Kidney glomerular epithelial cell (primary cell): Measurements from ENCODE around the gene PLEKHM3.

ENCODE experiments used
- DNase-seq: peaks from one replicate; lab custom pipeline; 2025; lab: John Stamatoyannopoulos, UW

Gene PLEKHM3

GRCh38 chr2:207854484-207855440 is 170.6 kb downstream of the PLEKHM3 start:
- DNase-seq: peak; percentile 87

DNA sequence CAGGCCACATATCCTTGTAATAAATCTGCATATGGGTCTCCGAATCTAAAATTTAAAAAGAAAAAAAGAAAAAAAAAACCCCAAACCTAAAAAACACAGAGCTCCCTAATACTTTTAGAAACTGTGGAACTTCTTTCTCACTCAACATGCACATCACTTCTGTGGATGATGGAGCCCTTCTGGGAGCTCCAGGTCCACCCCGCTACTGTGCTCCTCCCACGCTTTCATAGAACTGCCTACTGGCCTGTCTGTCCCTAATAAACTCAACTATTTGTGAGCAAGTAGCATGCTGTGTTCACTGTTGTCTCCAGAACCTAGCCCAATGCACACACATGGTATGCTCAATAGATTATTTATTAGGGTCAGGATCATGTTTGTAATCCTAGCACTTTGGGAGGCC is 172.5 kb downstream of the PLEKHM3 start:
- no peak for DNase-seq

DNA sequence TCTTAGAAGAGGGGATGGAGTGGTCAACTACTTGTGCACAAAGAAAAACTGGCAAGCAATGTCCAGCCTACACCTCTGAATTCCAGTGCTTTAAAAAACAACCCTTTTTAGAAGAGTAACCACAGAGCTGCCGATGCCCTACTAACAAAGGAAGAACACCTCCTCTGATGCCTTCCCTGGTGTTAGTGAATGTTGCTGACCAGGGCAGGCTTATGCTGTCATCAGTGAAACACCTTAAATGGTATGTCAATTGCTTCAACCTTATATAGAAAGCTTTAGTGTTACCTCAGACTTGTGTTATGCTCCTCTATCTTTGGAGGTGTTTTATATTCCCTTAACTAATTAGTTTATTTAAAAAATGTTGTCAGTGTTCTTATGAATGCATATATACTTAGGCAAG is 175.9 kb downstream of the PLEKHM3 start:
- DNase-seq: peak; percentile 13

GRCh38 chr2:207848545-207848928 is 176.8 kb downstream of the PLEKHM3 start:
- DNase-seq: no peak

DNA sequence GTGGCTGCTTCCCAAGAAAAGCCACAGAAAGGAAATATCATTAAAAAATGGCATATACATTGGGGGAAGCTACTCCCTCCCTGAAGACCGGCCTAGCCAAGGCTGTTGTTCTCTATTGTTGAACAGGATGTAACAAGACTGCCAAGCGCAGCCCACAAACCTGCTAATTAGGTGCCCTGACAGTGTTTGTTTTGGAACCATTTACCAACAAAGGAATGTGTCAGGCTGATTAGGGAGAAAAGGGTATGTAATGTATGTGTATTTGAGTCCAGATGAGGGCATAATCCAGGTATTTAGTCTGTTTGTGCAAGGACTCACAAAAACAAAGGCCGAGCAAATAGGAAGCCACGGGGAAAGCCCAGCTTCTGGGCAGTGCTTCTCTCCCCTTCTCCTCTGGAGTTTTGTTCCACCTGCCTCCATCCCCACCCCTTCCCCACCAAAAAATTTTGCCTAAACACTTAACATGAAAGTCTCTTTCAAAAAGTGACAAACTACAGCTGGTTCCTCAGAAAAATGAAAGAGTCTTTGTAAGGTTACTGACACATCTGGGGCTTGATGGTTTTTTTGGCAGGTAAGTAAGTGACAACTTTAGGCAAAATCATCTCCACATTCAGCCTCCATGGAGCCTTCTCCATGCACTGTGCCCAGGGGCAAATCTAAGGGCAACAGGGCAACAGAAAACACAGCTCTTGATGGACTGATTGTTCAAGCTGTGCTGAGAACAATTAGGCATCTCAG is 177.4 kb downstream of the PLEKHM3 start:
- peak; percentile 90 for DNase-seq

DNA sequence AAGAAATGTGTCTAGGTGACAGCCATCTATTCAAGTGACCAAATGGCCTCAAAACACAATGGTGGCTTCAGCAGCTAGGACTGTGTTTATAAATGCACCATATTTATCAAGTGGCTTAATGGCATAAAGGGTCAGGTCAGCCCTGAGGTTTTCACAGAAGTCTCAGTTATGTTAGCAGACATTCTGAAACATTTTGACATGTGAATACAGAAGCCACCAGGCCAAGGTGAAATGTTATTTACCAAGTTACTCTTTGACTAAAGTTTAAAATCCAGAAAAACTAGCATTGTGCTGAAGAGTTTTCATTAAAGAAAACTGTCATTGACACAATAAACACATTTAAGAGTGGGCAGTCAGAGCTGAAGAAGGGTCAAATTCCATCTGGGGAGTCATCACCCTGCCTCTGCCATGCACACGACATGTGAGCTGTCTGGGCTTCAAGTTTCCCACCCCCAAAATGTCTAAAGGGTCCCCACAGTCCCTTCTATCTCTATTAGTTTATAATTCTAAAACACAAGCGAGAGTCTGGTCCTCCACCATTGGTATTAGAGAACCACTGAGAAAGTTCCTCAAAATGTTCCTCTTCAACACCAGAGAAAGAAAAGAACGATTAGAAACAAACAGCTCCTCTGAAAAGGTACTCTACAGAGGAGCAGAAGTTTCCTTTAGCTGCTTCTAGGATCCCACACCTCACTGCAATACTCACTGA is 178.1 kb downstream of the PLEKHM3 start:
- DNase-seq: no peak

GRCh38 chr2:207845202-207845864 is 180.0 kb downstream of the PLEKHM3 start:
- DNase-seq: no peak

- no peak for DNase-seq
Measured at GRCh38 chr2:207844648-207845047, 180.7 kb downstream of the PLEKHM3 start.

DNA sequence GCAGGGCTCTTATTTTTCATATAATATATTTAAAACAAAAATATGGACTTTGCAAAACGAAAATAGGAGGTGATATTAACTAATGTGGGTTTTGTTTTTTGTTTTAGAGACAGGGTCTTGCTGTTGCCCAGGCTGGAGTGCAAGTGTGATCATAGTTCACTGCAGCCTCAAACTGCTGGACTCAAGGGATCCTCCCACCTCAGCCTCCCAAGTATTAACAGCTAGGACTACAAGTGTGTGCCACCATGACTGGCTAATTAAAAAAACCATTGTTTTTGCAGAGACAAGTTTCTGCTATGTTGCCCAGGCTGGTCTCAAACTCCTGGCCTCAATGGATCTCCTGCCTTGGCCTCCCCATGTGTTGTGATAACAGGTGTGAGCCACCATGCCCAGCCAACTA is 185.2 kb downstream of the PLEKHM3 start:
- no peak for DNase-seq

DNA sequence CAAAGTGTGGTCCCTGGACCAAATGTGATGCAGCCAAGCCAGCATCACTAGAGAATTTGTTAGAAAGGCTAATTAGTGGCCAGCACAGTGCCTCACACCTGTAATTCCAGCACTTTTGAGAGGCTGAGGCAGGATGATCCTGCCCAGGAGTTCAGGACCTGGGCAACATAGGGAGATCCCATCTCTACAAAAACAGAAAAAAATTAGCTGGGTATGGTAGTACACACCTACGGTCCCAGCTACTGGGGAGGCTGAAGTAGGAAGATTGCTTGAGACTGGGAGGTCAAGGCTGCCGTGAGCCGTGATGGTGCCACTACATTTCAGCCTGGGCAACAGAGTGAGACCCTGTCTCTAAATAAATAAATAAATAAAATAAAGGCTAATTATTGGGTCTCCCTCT is 185.8 kb downstream of the PLEKHM3 start:
- DNase-seq: no peak

DNA sequence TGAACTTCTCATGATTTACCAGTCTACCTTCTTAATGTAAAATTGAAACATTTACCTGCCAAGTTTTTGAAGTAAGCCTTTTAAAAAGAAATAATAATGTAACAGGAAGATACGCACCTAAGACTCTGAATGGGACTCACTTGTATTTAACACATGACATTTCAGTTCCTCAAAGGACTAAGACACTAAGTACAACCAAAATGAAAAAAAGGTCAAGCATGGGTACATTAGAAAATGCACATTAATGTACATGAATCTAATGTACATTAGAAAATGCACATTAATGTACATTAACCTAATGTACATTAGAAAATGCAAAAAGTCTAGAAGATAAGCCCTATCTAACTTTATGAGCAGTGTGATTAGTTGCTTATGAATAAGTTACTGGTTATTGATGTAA is 186.3 kb downstream of the PLEKHM3 start:
- DNase-seq: no peak

DNA sequence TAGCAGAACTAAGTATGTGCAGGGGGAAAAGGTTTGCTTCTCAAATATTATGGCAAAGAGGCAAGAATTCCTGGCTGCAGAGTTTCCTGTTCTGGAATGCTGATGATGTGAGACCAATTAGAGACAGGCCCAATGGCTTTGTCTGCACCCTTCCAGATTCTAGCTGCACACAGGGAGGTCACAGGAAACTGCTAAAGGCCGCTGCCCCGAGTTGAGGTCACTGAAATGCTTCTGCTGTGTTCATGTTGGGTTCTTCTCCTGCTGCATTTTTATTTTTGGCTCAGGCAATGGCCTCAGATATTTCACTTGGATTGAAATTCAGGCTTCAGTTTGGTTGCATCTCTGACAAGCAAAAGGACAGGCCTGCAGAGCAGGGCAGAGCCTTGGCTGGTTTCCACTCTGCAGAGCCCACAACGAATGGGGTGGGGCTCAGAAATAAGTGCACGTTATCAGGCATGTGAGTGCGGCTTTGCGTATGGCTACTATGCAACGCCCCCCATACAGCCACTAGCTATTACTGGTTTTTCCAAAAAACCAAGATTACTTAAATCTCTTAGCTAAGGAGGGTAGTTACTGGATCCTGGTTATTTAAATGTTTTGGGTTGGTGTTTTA is 188.7 kb downstream of the PLEKHM3 start:
- DNase-seq: no peak

DNA sequence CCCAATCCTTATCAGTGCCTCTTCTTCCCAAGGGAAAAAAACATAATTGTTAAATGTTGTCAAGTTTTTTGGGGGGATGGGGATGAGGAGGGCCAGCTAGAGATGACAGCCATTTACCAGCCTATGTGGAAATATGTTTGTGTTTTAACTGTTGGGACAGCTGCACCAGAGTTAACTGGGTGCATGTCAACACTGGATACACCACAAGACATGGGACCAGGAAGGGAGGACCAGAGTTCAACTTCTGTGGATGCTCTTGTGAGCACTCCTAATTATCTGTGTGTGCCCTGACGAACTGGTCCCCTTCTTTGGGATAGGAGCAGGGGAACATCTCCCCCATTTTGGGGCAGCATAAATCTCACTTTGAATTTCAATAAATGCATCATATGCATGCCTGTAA is 189.5 kb downstream of the PLEKHM3 start:
- no peak for DNase-seq

DNA sequence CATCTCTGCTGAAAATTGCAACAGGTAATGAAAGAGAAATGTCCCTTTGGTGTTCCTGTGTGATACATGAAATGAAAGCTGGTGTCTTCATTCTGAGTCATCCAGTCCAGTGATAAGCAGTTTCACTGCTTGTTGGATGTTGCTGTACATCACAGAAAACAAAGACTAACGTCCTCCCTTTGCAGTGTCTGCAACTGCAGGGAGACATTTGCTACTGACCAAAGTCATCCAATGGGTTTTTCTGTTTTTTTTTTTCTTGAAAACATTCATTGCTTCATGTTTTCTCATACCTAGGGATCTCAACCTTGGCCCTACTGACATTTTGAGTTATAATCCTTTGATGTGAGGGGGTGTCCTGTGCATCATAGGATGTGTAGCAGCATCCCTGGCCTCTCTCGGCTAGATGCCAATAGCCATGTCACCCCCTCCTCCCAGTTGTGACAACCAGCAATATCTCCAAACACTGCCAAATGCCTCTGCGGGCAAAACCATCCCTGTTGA is 192.0 kb downstream of the PLEKHM3 start:
- peak; percentile 10 for DNase-seq

- no peak for DNase-seq
Measured at GRCh38 chr2:207831584-207832248, 193.6 kb downstream of the PLEKHM3 start.

- DNase-seq: no peak
Measured at GRCh38 chr2:207830778-207831438, 194.4 kb downstream of the PLEKHM3 start.

GRCh38 chr2:207828361-207829057 is 196.8 kb downstream of the PLEKHM3 start:
- no peak for DNase-seq

DNA sequence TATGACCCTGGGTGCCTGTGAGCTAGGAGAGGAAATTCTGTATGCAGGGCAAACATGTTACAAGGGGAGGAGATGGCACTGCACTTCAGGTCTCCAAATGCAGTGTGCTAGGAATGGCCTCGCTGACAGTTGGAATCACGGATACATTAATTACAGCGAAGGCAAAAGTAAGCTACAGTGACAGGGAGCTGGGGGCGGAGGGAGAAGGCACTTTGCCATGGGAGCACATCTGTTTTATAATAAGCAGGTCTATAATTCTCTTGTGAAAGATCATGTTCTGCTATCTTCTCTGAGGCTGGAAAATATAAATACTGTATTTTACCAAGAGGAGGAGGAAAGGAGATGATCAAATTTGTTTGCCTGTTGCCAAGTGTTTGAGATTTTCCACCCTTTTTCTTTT is 199.3 kb downstream of the PLEKHM3 start:
- no peak for DNase-seq
